Astrocyte (in vitro differentiated cells and primary cell): ENCODE measurements around the gene GRIK3.

ENCODE experiments used
- CTCF ChIP-seq: IDR thresholded peaks from 2 replicates; pipeline ENCODE4 v1.5.1; 2011; ENCODE audit warnings: low read depth, mild to moderate bottlenecking, inconsistent platforms, low read length, moderate library complexity; ENCODE audit not compliant: insufficient read depth
- EZH2 ChIP-seq: IDR thresholded peaks from 2 replicates; pipeline ENCODE4 v1.6.1; 2012; ENCODE audit warnings: mild to moderate bottlenecking, low read length, inconsistent platforms; ENCODE audit not compliant: insufficient read depth

GRCh38 chr1:37068260-37068659 lies 33.9 kb upstream of the GRIK3 start:
- TF ChIP-seq CTCF (no peak), EZH2 (no peak)
